Right atrium auricular region (tissue), 2 donors: ENCODE data around the gene RASAL2. TPM values are rescaled to one million over a fixed set of nuclear protein-coding genes. Genes with fewer than 3 reads are reported as not detected.

Source experiments
- DNase-seq: peaks from one replicate; pipeline ENCODE4 v3.0.0-alpha.2; 2019; ENCODE audit warnings: low spot score
- H3K27ac ChIP-seq, 2 donors: fragments of 200-600 bp; sonication (generic); 1 replicate in 1 of 2; 2 replicates in 1 of 2; pipeline ENCODE4 v1.5.1; 2016 to 2019
- H3K27me3 ChIP-seq, 2 donors: fragments of 200-600 bp; sonication (generic); one replicate each; pipeline versions ENCODE4 v1.5.1 to v1.6.0; 2017 to 2019
- H3K36me3 ChIP-seq: fragments of 200-600 bp; sonication (generic); one replicate; pipeline ENCODE4 v1.5.1; 2016
- H3K4me1 ChIP-seq, 2 donors: fragments of 200-600 bp; sonication (generic); one replicate each; pipeline versions ENCODE4 v1.5.1 to v1.6.0; 2017 to 2019
- H3K4me3 ChIP-seq, 2 donors: fragments of 200-600 bp; sonication (generic); 1 replicate in 1 of 2; 2 replicates in 1 of 2; pipeline ENCODE4 v1.5.1; 2017 to 2019; ENCODE audit warnings: mild to moderate bottlenecking in 1 of 2, moderate library complexity in 1 of 2
- H3K9me3 ChIP-seq, 2 donors: fragments of 200-600 bp; sonication (generic); one replicate each; pipeline ENCODE4 v1.5.1; 2019
- CTCF ChIP-seq, 2 donors: fragments of 200-600 bp; sonication (generic); IDR thresholded peaks; one replicate each; pipeline ENCODE4 v1.5.1; 2019; ENCODE audit warnings: antibody characterized with exemption in 2 of 2
- total RNA-seq, 2 donors: library from RNA; depleted of rRNA; stranded (reverse); fragments of >200 nt; gene quantifications; one replicate each; pipeline ENCODE4 v1.1.0, GENCODE V29; 2016

RASAL2 gene
- total RNA-seq, 2 donors from 2014 or later, result 34.1 to 44.7 TPM

GRCh38 chr1:178450871-178451270, 357.0 kb downstream of the RASAL2 start:
- H3K27me3 ChIP-seq, result no peaks in the 10 kb centered on the region
- peaks cover 14% of the 10 kb centered on the region for H3K36me3 ChIP-seq
- no peaks in the 10 kb centered on the region for H3K9me3 ChIP-seq
- H3K4me3 ChIP-seq, result no peak overlapping the region
- H3K4me1 ChIP-seq, result no peaks in the 10 kb centered on the region
- no peak overlapping the region for H3K27ac ChIP-seq
- no peak for TF ChIP-seq CTCF (IDR thresholded peaks at IDR 0.05)
- no peak for DNase-seq

- Histone ChIP-seq H3K27ac (no peak overlapping the region), H3K36me3 (peaks cover 14% of the 10 kb centered on the region), H3K4me3 (no peak overlapping the region), H3K4me1 (no peaks in the 10 kb centered on the region), H3K9me3 (no peaks in the 10 kb centered on the region), H3K27me3 (no peaks in the 10 kb centered on the region)
- DNase-seq, result no peak
- no peak for TF ChIP-seq CTCF (IDR thresholded peaks at IDR 0.05)
Measured at GRCh38 chr1:178451529-178451928, 357.6 kb downstream of the RASAL2 start.

- Histone ChIP-seq H3K27ac (no peak overlapping the region), H3K4me1 (no peaks in the 10 kb centered on the region), H3K36me3 (peaks cover 19% of the 10 kb centered on the region), H3K4me3 (no peak overlapping the region), H3K9me3 (no peaks in the 10 kb centered on the region), H3K27me3 (no peaks in the 10 kb centered on the region)
- no peak for DNase-seq
- no peak for TF ChIP-seq CTCF (IDR thresholded peaks at IDR 0.05)
Measured at GRCh38 chr1:178452013-178452412, 358.1 kb downstream of the RASAL2 start.

GRCh38 chr1:178456472-178456871, 362.6 kb downstream of the RASAL2 start:
- Histone ChIP-seq H3K4me1 (peaks cover 0 to 11% of the 10 kb centered on the region in 2 donors), H3K9me3 (no peaks in the 10 kb centered on the region), H3K27ac (no peak overlapping the region), H3K36me3 (peaks cover 38% of the 10 kb centered on the region), H3K27me3 (no peaks in the 10 kb centered on the region), H3K4me3 (no peak overlapping the region)
- DNase-seq, result no peak
- TF ChIP-seq CTCF (IDR thresholded peaks at IDR 0.05), result no peak

GRCh38 chr1:178457651-178458050, 363.7 kb downstream of the RASAL2 start:
- Histone ChIP-seq H3K27ac (no peak overlapping the region), H3K4me1 (peaks cover 0 to 11% of the 10 kb centered on the region in 2 donors), H3K27me3 (no peaks in the 10 kb centered on the region), H3K36me3 (peaks cover 31% of the 10 kb centered on the region), H3K4me3 (no peak overlapping the region), H3K9me3 (no peaks in the 10 kb centered on the region)
- no peak for TF ChIP-seq CTCF (IDR thresholded peaks at IDR 0.05)
- DNase-seq, result no peak

GRCh38 chr1:178458203-178458602, 364.3 kb downstream of the RASAL2 start:
- peaks cover 27% of the 10 kb centered on the region for H3K36me3 ChIP-seq
- no peak for DNase-seq
- H3K4me3 ChIP-seq, result no peak overlapping the region
- H3K27ac ChIP-seq, result no peak overlapping the region
- no peaks in the 10 kb centered on the region for H3K27me3 ChIP-seq
- peaks cover 0 to 11% of the 10 kb centered on the region in 2 donors for H3K4me1 ChIP-seq
- TF ChIP-seq CTCF (IDR thresholded peaks at IDR 0.05), result no peak
- no peaks in the 10 kb centered on the region for H3K9me3 ChIP-seq
